ENCODE data around the gene COL19A1.
"Not testable (repeated sequence)": the region's sequence is repeated elsewhere in the genome, so short reads cannot be mapped to it uniquely, and the experiment has no call there.

COL19A1 gene

GRCh38 chr6:69866351-69866769 lies at the start of gene COL19A1:
TSS of gene COL19A1 (plus strand) at chr6:69866556. CDS start at chr6:69879568, 13,012 bp downstream.
- peak within 1 kb of the TSS; percentile 54 for H3K4me3 ChIP-seq (ENCODE audit: low read depth, low read length)
- H3K9me3 ChIP-seq (ENCODE audit: control insufficient read depth, insufficient read depth, low read length) = no peaks in the 10 kb centered on the region
- H3K27ac ChIP-seq (ENCODE audit: low read depth, low read length) = no peak within 1 kb of the TSS
- peak within 1 kb of the TSS; percentile 12; the same call in 1 of the 2 replicates for H3K9ac ChIP-seq (ENCODE audit: low read depth, low read length)
- H3K27me3 ChIP-seq (ENCODE audit: control insufficient read depth, insufficient read depth, low read length) = peaks cover 47% of the 10 kb centered on the region
- H3K36me3 ChIP-seq (ENCODE audit: control insufficient read depth, insufficient read depth, low read length) = no peaks in the 10 kb centered on the region
- H3K4me1 ChIP-seq (ENCODE audit: control insufficient read depth, insufficient read depth, low read length) = peaks cover 20% of the 10 kb centered on the region; the same call in 1 of the 2 replicates

- Histone ChIP-seq H3K27ac (ENCODE audit: low read depth, low read length) (no peak overlapping the region), H3K9ac (ENCODE audit: low read depth, low read length) (no peak overlapping the region), H3K9me3 (ENCODE audit: control insufficient read depth, insufficient read depth, low read length) (no peaks in the 10 kb centered on the region), H3K4me3 (ENCODE audit: low read depth, low read length) (no peak overlapping the region), H3K36me3 (ENCODE audit: control insufficient read depth, insufficient read depth, low read length) (no peaks in the 10 kb centered on the region), H3K27me3 (ENCODE audit: control insufficient read depth, insufficient read depth, low read length) (no peaks in the 10 kb centered on the region), H3K4me1 (ENCODE audit: control insufficient read depth, insufficient read depth, low read length) (peaks cover 21% of the 10 kb centered on the region)
These were observed 49.8 kb upstream of the COL19A1 start for GRCh38 chr6:69816569-69816968.

- no peak overlapping the region for H3K9ac ChIP-seq (ENCODE audit: low read depth, low read length)
- no peaks in the 10 kb centered on the region for H3K9me3 ChIP-seq (ENCODE audit: control insufficient read depth, insufficient read depth, low read length)
- H3K27ac ChIP-seq (ENCODE audit: low read depth, low read length) = no peak overlapping the region
- H3K4me1 ChIP-seq (ENCODE audit: control insufficient read depth, insufficient read depth, low read length) = peaks cover 21% of the 10 kb centered on the region
- H3K27me3 ChIP-seq (ENCODE audit: control insufficient read depth, insufficient read depth, low read length) = no peaks in the 10 kb centered on the region
- H3K4me3 ChIP-seq (ENCODE audit: low read depth, low read length) = no peak overlapping the region
- H3K36me3 ChIP-seq (ENCODE audit: control insufficient read depth, insufficient read depth, low read length) = no peaks in the 10 kb centered on the region
These were observed 49.0 kb upstream of the COL19A1 start for GRCh38 chr6:69817358-69817757.

- peaks cover 20% of the 10 kb centered on the region for H3K4me1 ChIP-seq (ENCODE audit: control insufficient read depth, insufficient read depth, low read length)
- no peak overlapping the region for H3K4me3 ChIP-seq (ENCODE audit: low read depth, low read length)
- no peak overlapping the region for H3K27ac ChIP-seq (ENCODE audit: low read depth, low read length)
- H3K9ac ChIP-seq (ENCODE audit: low read depth, low read length) = no peak overlapping the region
- no peaks in the 10 kb centered on the region for H3K36me3 ChIP-seq (ENCODE audit: control insufficient read depth, insufficient read depth, low read length)
- H3K27me3 ChIP-seq (ENCODE audit: control insufficient read depth, insufficient read depth, low read length) = no peaks in the 10 kb centered on the region
- no peaks in the 10 kb centered on the region for H3K9me3 ChIP-seq (ENCODE audit: control insufficient read depth, insufficient read depth, low read length)
These were observed 48.0 kb upstream of the COL19A1 start for GRCh38 chr6:69818223-69818930.

GRCh38 chr6:69819138-69819537 lies 47.2 kb upstream of the COL19A1 start:
- no peaks in the 10 kb centered on the region for H3K9me3 ChIP-seq (ENCODE audit: control insufficient read depth, insufficient read depth, low read length)
- H3K27me3 ChIP-seq (ENCODE audit: control insufficient read depth, insufficient read depth, low read length) = no peaks in the 10 kb centered on the region
- H3K4me3 ChIP-seq (ENCODE audit: low read depth, low read length) = no peak overlapping the region
- H3K9ac ChIP-seq (ENCODE audit: low read depth, low read length) = no peak overlapping the region
- H3K27ac ChIP-seq (ENCODE audit: low read depth, low read length) = no peak overlapping the region
- H3K4me1 ChIP-seq (ENCODE audit: control insufficient read depth, insufficient read depth, low read length) = peaks cover 15% of the 10 kb centered on the region
- H3K36me3 ChIP-seq (ENCODE audit: control insufficient read depth, insufficient read depth, low read length) = no peaks in the 10 kb centered on the region

GRCh38 chr6:69820018-69820417 lies 46.3 kb upstream of the COL19A1 start:
- H3K36me3 ChIP-seq (ENCODE audit: control insufficient read depth, insufficient read depth, low read length) = no peaks in the 10 kb centered on the region
- H3K4me3 ChIP-seq (ENCODE audit: low read depth, low read length) = no peak overlapping the region
- H3K9me3 ChIP-seq (ENCODE audit: control insufficient read depth, insufficient read depth, low read length) = no peaks in the 10 kb centered on the region
- no peak overlapping the region for H3K9ac ChIP-seq (ENCODE audit: low read depth, low read length)
- peaks cover 14% of the 10 kb centered on the region for H3K4me1 ChIP-seq (ENCODE audit: control insufficient read depth, insufficient read depth, low read length)
- H3K27ac ChIP-seq (ENCODE audit: low read depth, low read length) = no peak overlapping the region
- H3K27me3 ChIP-seq (ENCODE audit: control insufficient read depth, insufficient read depth, low read length) = no peaks in the 10 kb centered on the region

GRCh38 chr6:69820438-69820837 lies 45.9 kb upstream of the COL19A1 start:
- Histone ChIP-seq H3K4me1 (ENCODE audit: control insufficient read depth, insufficient read depth, low read length) (peaks cover 10% of the 10 kb centered on the region), H3K27me3 (ENCODE audit: control insufficient read depth, insufficient read depth, low read length) (no peaks in the 10 kb centered on the region), H3K4me3 (ENCODE audit: low read depth, low read length) (no peak overlapping the region), H3K36me3 (ENCODE audit: control insufficient read depth, insufficient read depth, low read length) (no peaks in the 10 kb centered on the region), H3K9me3 (ENCODE audit: control insufficient read depth, insufficient read depth, low read length) (no peaks in the 10 kb centered on the region), H3K9ac (ENCODE audit: low read depth, low read length) (no peak overlapping the region), H3K27ac (ENCODE audit: low read depth, low read length) (no peak overlapping the region)

- H3K36me3 ChIP-seq (ENCODE audit: control insufficient read depth, insufficient read depth, low read length); H3K27me3 ChIP-seq (ENCODE audit: control insufficient read depth, insufficient read depth, low read length); H3K9ac ChIP-seq (ENCODE audit: low read depth, low read length): not testable (repeated sequence)
These were observed 42.0 kb upstream of the COL19A1 start for GRCh38 chr6:69824355-69824754.

GRCh38 chr6:69825904-69826303 lies 40.5 kb upstream of the COL19A1 start:
- H3K27ac ChIP-seq (ENCODE audit: low read depth, low read length) = no peak overlapping the region
- no peak overlapping the region for H3K4me3 ChIP-seq (ENCODE audit: low read depth, low read length)
- no peak overlapping the region for H3K9ac ChIP-seq (ENCODE audit: low read depth, low read length)
- H3K27me3 ChIP-seq (ENCODE audit: control insufficient read depth, insufficient read depth, low read length) = no peaks in the 10 kb centered on the region
- H3K9me3 ChIP-seq (ENCODE audit: control insufficient read depth, insufficient read depth, low read length) = no peaks in the 10 kb centered on the region
- H3K36me3 ChIP-seq (ENCODE audit: control insufficient read depth, insufficient read depth, low read length) = no peaks in the 10 kb centered on the region
- H3K4me1 ChIP-seq (ENCODE audit: control insufficient read depth, insufficient read depth, low read length) = no peaks in the 10 kb centered on the region

More at GRCh38 chr6:69824355-69824754, 42.0 kb upstream of the COL19A1 start:
- not testable (repeated sequence) for H3K9me3 ChIP-seq (ENCODE audit: control insufficient read depth, insufficient read depth, low read length); H3K4me1 ChIP-seq (ENCODE audit: control insufficient read depth, insufficient read depth, low read length); H3K27ac ChIP-seq (ENCODE audit: low read depth, low read length); H3K4me3 ChIP-seq (ENCODE audit: low read depth, low read length)

GRCh38 chr6:69827276-69827893 lies 39.0 kb upstream of the COL19A1 start:
- Histone ChIP-seq H3K36me3 (ENCODE audit: control insufficient read depth, insufficient read depth, low read length) (no peaks in the 10 kb centered on the region), H3K9ac (ENCODE audit: low read depth, low read length) (no peak overlapping the region), H3K27me3 (ENCODE audit: control insufficient read depth, insufficient read depth, low read length) (no peaks in the 10 kb centered on the region), H3K27ac (ENCODE audit: low read depth, low read length) (no peak overlapping the region), H3K9me3 (ENCODE audit: control insufficient read depth, insufficient read depth, low read length) (no peaks in the 10 kb centered on the region), H3K4me1 (ENCODE audit: control insufficient read depth, insufficient read depth, low read length) (no peaks in the 10 kb centered on the region), H3K4me3 (ENCODE audit: low read depth, low read length) (no peak overlapping the region)

- no peaks in the 10 kb centered on the region for H3K27me3 ChIP-seq (ENCODE audit: control insufficient read depth, insufficient read depth, low read length)
- no peak overlapping the region for H3K9ac ChIP-seq (ENCODE audit: low read depth, low read length)
- no peak overlapping the region for H3K4me3 ChIP-seq (ENCODE audit: low read depth, low read length)
- no peaks in the 10 kb centered on the region for H3K36me3 ChIP-seq (ENCODE audit: control insufficient read depth, insufficient read depth, low read length)
- no peak overlapping the region for H3K27ac ChIP-seq (ENCODE audit: low read depth, low read length)
- H3K9me3 ChIP-seq (ENCODE audit: control insufficient read depth, insufficient read depth, low read length) = no peaks in the 10 kb centered on the region
- H3K4me1 ChIP-seq (ENCODE audit: control insufficient read depth, insufficient read depth, low read length) = no peaks in the 10 kb centered on the region
These were observed 33.8 kb upstream of the COL19A1 start for GRCh38 chr6:69832558-69832957.

Measured in HUES48 (cell line).